T-helper 1 cell treated with Interleukin-12 subunit alpha and Interleukin-12 subunit beta and Interleukin-4 antibody, amounts not matched to agents 30 μg/mL and 1 μg/mL, for 36 hours (primary cell): ENCODE results near the gene EIF4G3.
"Not testable (repeated sequence)": the region's sequence is repeated elsewhere in the genome, so short reads cannot be mapped to it uniquely, and the experiment has no call there.

Source experiments
- H3K27ac Mint-ChIP-seq: one replicate; pipeline ENCODE4 v1.8.0; 2021; ENCODE audit warnings: mild to moderate bottlenecking, mixed read lengths
- H3K27me3 Mint-ChIP-seq: one replicate; pipeline ENCODE4 v1.8.0; 2021; ENCODE audit warnings: low read depth, mixed read lengths
- H3K36me3 Mint-ChIP-seq: one replicate; pipeline ENCODE4 v1.8.0; 2021; ENCODE audit warnings: low read depth, mixed read lengths
- H3K4me1 Mint-ChIP-seq: one replicate; pipeline ENCODE4 v1.8.0; 2021; ENCODE audit warnings: low read depth, mixed read lengths
- H3K4me3 Mint-ChIP-seq: one replicate; pipeline ENCODE4 v1.8.0; 2021; ENCODE audit warnings: mild to moderate bottlenecking, moderate library complexity, mixed read lengths
- H3K9me3 Mint-ChIP-seq: one replicate; pipeline ENCODE4 v1.8.0; 2021; ENCODE audit warnings: mixed read lengths

EIF4G3 gene

GRCh38 chr1:21117159-21117558 is 59.5 kb downstream of the EIF4G3 start:
- no peaks in the 10 kb centered on the region for H3K27me3 Mint-ChIP-seq

GRCh38 chr1:21115098-21115760 is 61.5 kb downstream of the EIF4G3 start:
- Mint-ChIP-seq H3K4me3 (no peak overlapping the region), H3K36me3 (peaks cover 3% of the 10 kb centered on the region), H3K27me3 (no peaks in the 10 kb centered on the region), H3K9me3 (no peaks in the 10 kb centered on the region), H3K4me1 (no peaks in the 10 kb centered on the region), H3K27ac (no peak overlapping the region)

More at GRCh38 chr1:21117159-21117558, 59.5 kb downstream of the EIF4G3 start:
- H3K27ac Mint-ChIP-seq: no peak overlapping the region
- H3K9me3 Mint-ChIP-seq: no peaks in the 10 kb centered on the region
- peaks cover 1% of the 10 kb centered on the region for H3K4me1 Mint-ChIP-seq
- peaks cover 5% of the 10 kb centered on the region for H3K36me3 Mint-ChIP-seq
- H3K4me3 Mint-ChIP-seq: no peak overlapping the region

- Mint-ChIP-seq H3K9me3 (no peaks in the 10 kb centered on the region), H3K4me1 (no peaks in the 10 kb centered on the region), H3K27ac (no peak overlapping the region), H3K36me3 (peaks cover 3% of the 10 kb centered on the region), H3K27me3 (no peaks in the 10 kb centered on the region), H3K4me3 (no peak overlapping the region)
Measured at GRCh38 chr1:21114431-21114830, 62.3 kb downstream of the EIF4G3 start.

- no peak overlapping the region for H3K4me3 Mint-ChIP-seq
- H3K9me3 Mint-ChIP-seq: no peaks in the 10 kb centered on the region
- no peaks in the 10 kb centered on the region for H3K27me3 Mint-ChIP-seq
- H3K36me3 Mint-ChIP-seq: peaks cover 2% of the 10 kb centered on the region
- no peak overlapping the region for H3K27ac Mint-ChIP-seq
- H3K4me1 Mint-ChIP-seq: peaks cover 3% of the 10 kb centered on the region
Measured at GRCh38 chr1:21110163-21110562, 66.5 kb downstream of the EIF4G3 start.

GRCh38 chr1:21106709-21107108 is 70.0 kb downstream of the EIF4G3 start:
- Mint-ChIP-seq H3K4me1 (peaks cover 5% of the 10 kb centered on the region), H3K9me3 (no peaks in the 10 kb centered on the region), H3K27me3 (no peaks in the 10 kb centered on the region), H3K4me3 (no peak overlapping the region), H3K36me3 (peaks cover 12% of the 10 kb centered on the region), H3K27ac (no peak overlapping the region)

GRCh38 chr1:21106238-21106637 is 70.5 kb downstream of the EIF4G3 start:
- H3K4me1 Mint-ChIP-seq: peaks cover 5% of the 10 kb centered on the region
- peaks cover 12% of the 10 kb centered on the region for H3K36me3 Mint-ChIP-seq
- no peaks in the 10 kb centered on the region for H3K27me3 Mint-ChIP-seq
- no peaks in the 10 kb centered on the region for H3K9me3 Mint-ChIP-seq
- H3K4me3 Mint-ChIP-seq: no peak overlapping the region
- H3K27ac Mint-ChIP-seq: no peak overlapping the region

GRCh38 chr1:21105807-21106206 is 70.9 kb downstream of the EIF4G3 start:
- Mint-ChIP-seq H3K4me1 (peaks cover 5% of the 10 kb centered on the region), H3K4me3 (no peak overlapping the region), H3K36me3 (peaks cover 12% of the 10 kb centered on the region), H3K27ac (no peak overlapping the region), H3K9me3 (no peaks in the 10 kb centered on the region), H3K27me3 (no peaks in the 10 kb centered on the region)

GRCh38 chr1:21104683-21105082 is 72.0 kb downstream of the EIF4G3 start:
- no peaks in the 10 kb centered on the region for H3K27me3 Mint-ChIP-seq
- peaks cover 12% of the 10 kb centered on the region for H3K36me3 Mint-ChIP-seq
- no peak overlapping the region for H3K27ac Mint-ChIP-seq
- peaks cover 5% of the 10 kb centered on the region for H3K4me1 Mint-ChIP-seq
- H3K9me3 Mint-ChIP-seq: no peaks in the 10 kb centered on the region
- H3K4me3 Mint-ChIP-seq: no peak overlapping the region

GRCh38 chr1:21100481-21100921 is 76.2 kb downstream of the EIF4G3 start:
- Mint-ChIP-seq H3K4me1 (peaks cover 5% of the 10 kb centered on the region), H3K9me3 (no peaks in the 10 kb centered on the region), H3K27ac (no peak overlapping the region), H3K36me3 (peaks cover 22% of the 10 kb centered on the region), H3K4me3 (no peak overlapping the region), H3K27me3 (no peaks in the 10 kb centered on the region)

- H3K36me3 Mint-ChIP-seq: peaks cover 28% of the 10 kb centered on the region
Measured at GRCh38 chr1:21099869-21100131, 76.9 kb downstream of the EIF4G3 start.

GRCh38 chr1:21099034-21099868 is 77.4 kb downstream of the EIF4G3 start:
- Mint-ChIP-seq H3K27ac (no peak overlapping the region), H3K9me3 (peaks cover 5% of the 10 kb centered on the region)

More at GRCh38 chr1:21099869-21100131, 76.9 kb downstream of the EIF4G3 start:
- Mint-ChIP-seq H3K9me3 (peaks cover 2% of the 10 kb centered on the region), H3K4me1 (peaks cover 4% of the 10 kb centered on the region), H3K4me3 (no peak overlapping the region), H3K27me3 (no peaks in the 10 kb centered on the region), H3K27ac (no peak overlapping the region)

GRCh38 chr1:21098186-21098915 is 78.3 kb downstream of the EIF4G3 start:
- H3K27ac Mint-ChIP-seq: no peak overlapping the region
- peaks cover 3% of the 10 kb centered on the region for H3K4me1 Mint-ChIP-seq
- peaks cover 26% of the 10 kb centered on the region for H3K36me3 Mint-ChIP-seq
- peaks cover 9% of the 10 kb centered on the region for H3K9me3 Mint-ChIP-seq
- H3K27me3 Mint-ChIP-seq: no peaks in the 10 kb centered on the region
- H3K4me3 Mint-ChIP-seq: no peak overlapping the region

More at GRCh38 chr1:21099034-21099868, 77.4 kb downstream of the EIF4G3 start:
- Mint-ChIP-seq H3K36me3 (peaks cover 26% of the 10 kb centered on the region), H3K4me1 (peaks cover 3% of the 10 kb centered on the region), H3K27me3 (no peaks in the 10 kb centered on the region), H3K4me3 (no peak overlapping the region)

- no peak overlapping the region for H3K27ac Mint-ChIP-seq
- H3K36me3 Mint-ChIP-seq: peaks cover 28% of the 10 kb centered on the region
- peaks cover 3% of the 10 kb centered on the region for H3K4me1 Mint-ChIP-seq
- no peaks in the 10 kb centered on the region for H3K27me3 Mint-ChIP-seq
- peaks cover 10% of the 10 kb centered on the region for H3K9me3 Mint-ChIP-seq
- no peak overlapping the region for H3K4me3 Mint-ChIP-seq
Measured at GRCh38 chr1:21097729-21098128, 79.0 kb downstream of the EIF4G3 start.

GRCh38 chr1:21095976-21096375 is 80.7 kb downstream of the EIF4G3 start:
- no peak overlapping the region for H3K4me3 Mint-ChIP-seq
- H3K4me1 Mint-ChIP-seq: peaks cover 6% of the 10 kb centered on the region
- H3K27me3 Mint-ChIP-seq: no peaks in the 10 kb centered on the region
- peaks cover 32% of the 10 kb centered on the region for H3K36me3 Mint-ChIP-seq
- no peak overlapping the region for H3K27ac Mint-ChIP-seq
- peaks cover 10% of the 10 kb centered on the region for H3K9me3 Mint-ChIP-seq

GRCh38 chr1:21094282-21094681 is 82.4 kb downstream of the EIF4G3 start:
- H3K36me3 Mint-ChIP-seq: peaks cover 34% of the 10 kb centered on the region
- H3K4me1 Mint-ChIP-seq, H3K27ac Mint-ChIP-seq, H3K27me3 Mint-ChIP-seq, H3K4me3 Mint-ChIP-seq: not testable (repeated sequence)
- H3K9me3 Mint-ChIP-seq: peaks cover 10% of the 10 kb centered on the region
